CD4-positive, alpha-beta T cell treated with Interferon alpha-2 for 1 hour (primary cell): ENCODE measurements around the gene KPNA1.
A peak's percentile ranks its signal among the peaks of the same experiment; 100 is the strongest.

Experiments used
- DNase-seq, 2 donors: peaks; one replicate each; pipeline ENCODE4 v3.0.0-alpha.2; 2020 to 2022

The KPNA1 gene

GRCh38 chr3:122514123-122515019 is at the start of gene KPNA1:
TSS of gene KPNA1 (minus strand) at chr3:122514939. CDS start at chr3:122496565, 18,374 bp downstream.
- peak; percentile 88 to 90 for DNase-seq

- peak; percentile 95 to 96 for DNase-seq
Measured at GRCh38 chr3:122564155-122564912, 49.6 kb upstream of the KPNA1 start, which contains the start of the genes DTX3L and PARP9. TSS of gene DTX3L (plus strand) at chr3:122564338. CDS start at chr3:122564427, 89 bp downstream. TSS of gene PARP9 (minus strand) at chr3:122564300. CDS start at chr3:122559620, 4,680 bp downstream.

DNA sequence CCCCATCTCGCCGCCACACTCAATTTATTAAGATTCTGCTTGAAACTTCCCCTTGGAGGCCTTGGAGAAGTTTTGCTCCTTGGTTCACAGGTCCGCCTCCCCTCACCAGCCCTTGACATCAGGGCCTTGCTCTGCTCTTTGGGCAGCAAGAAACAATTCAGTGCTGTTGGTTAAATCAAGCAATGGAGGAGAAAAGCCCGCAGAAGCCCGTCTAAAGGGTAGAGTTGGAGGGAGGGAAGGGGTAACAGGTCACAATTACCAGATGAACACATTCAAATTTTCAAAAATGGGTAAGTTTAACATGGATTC is 48.9 kb upstream of the KPNA1 start:
- DNase-seq, result peak; percentile 43 to 55

- peak in 1 of 2 donors; percentile 28 for DNase-seq
Measured at GRCh38 chr3:122562923-122563716, 48.4 kb upstream of the KPNA1 start.

DNA sequence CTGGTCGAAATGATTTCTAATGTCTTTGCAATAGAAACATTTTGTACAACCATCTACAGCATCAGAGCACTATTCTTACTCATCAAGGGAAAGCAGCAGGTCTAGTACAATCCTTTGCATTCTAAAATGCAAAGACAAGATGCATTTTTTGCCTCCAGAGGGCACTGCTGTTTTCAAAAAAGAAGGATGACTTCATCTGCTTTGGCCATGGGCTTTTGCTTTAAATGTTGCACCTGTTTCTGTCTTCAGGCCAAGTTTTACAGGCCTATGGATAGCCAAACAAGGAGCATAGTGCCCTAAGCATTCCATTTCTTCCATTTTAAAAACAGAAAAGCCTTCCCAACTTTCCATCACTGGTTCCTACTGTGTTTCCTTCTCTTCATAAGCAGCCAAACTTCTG is 45.9 kb upstream of the KPNA1 start:
- DNase-seq, result peak; percentile 70 to 84

GRCh38 chr3:122559906-122560305 is 45.2 kb upstream of the KPNA1 start:
- no peak for DNase-seq

DNA sequence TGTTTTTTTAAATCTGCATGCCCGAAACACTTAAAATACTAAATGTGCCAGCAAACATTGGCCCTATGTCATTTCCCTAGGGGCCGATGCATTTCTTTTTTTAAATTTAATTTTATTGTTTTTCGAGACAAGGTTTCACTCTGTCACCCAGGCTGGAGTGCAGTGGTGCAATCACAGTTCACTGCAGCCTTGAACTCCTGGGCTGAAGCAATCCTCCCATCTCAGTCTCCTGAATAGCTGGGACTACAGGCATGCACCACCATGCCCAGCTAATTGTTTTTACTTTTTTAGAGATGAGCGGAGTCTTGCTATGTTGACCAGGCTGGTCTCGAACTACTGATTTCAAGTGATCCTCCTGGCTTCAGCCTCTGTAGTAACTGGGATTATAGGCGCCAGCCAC is 43.9 kb upstream of the KPNA1 start:
- DNase-seq, result no peak

DNA sequence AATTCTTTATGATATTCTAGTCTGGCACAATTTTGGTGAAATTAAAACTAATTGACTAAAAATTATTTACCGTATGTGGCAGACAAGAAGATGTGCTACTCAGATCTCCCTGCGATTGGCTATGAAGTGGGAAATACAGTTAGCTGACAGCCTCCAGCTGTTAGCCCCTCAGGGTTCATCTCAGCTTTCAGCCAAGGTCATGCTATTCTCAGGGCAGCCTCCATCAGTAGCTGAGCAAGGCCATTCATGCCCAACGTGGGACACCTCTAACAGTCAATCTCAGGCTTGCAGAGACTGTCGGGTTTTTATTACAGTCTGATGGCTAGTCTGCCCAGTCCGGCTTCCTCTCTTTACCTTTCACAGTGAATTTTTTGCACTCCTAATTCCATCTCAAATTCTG is 42.6 kb upstream of the KPNA1 start:
- DNase-seq, result no peak

GRCh38 chr3:122555275-122556071 is 40.7 kb upstream of the KPNA1 start:
- DNase-seq, result no peak

GRCh38 chr3:122553171-122553570 is 38.4 kb upstream of the KPNA1 start:
- DNase-seq, result no peak

GRCh38 chr3:122548619-122549018 is 33.9 kb upstream of the KPNA1 start:
- no peak for DNase-seq

DNA sequence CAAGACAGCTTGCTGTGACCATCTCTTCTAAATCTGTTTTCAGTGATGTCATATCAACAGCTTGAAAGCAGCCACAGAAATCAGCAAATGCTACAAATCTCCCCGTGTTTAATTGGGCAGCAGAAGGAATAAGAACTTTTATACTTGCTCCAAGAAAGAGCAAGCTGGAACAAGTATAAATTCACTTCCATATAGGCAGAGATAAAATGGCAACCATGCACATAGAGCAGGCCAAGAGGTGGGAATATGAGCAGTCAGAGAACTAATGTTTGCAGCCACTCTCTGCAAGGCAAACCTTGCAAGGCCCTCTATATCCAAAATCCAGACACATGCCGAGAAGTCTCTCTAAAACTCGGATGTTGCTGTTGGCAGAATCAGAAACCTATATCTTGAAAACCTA is 33.3 kb upstream of the KPNA1 start:
- no peak for DNase-seq

- no peak for DNase-seq
Measured at GRCh38 chr3:122546151-122546550, 31.4 kb upstream of the KPNA1 start.

GRCh38 chr3:122538956-122539490 is 24.3 kb upstream of the KPNA1 start:
- no peak for DNase-seq

DNA sequence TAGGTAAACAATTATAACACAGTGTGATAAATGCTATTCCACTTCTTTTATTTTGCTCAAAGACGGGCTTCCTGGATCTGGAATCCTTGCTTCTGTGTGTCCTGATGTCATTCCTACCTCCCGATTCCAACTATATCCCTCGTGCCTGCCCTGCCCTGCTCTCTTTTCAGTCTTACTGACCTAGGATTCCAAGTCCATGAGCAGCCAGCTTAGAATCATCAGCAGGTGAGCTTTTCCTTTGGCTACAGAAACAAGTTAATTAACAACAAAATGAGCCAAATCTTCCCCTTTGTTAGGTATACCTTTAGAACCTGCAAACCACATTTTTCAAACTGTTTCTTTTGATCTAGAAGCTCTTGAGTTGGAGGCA is 21.9 kb upstream of the KPNA1 start:
- no peak for DNase-seq

- DNase-seq, result no peak
Measured at GRCh38 chr3:122535964-122536631, 21.4 kb upstream of the KPNA1 start.

- DNase-seq, result no peak
Measured at GRCh38 chr3:122533931-122534334, 19.2 kb upstream of the KPNA1 start.

DNA sequence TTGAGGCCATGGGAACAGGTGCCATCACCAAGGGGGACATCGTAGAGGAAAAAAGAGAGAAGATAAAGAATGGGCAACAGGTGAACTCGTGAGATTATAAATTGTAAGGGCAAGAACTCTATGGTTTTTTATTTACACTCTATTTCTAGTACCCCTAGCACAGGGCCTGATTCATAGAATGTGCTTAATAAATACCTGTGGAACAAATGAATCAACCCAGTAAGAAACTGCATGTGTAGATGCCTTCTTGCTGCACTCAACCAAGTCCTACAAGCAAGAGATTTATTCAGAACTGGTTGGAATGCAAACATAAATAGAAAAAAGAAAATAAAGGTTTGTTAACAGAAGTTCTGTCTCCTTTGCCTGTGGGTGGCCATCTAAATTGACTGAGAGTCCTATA is 18.7 kb upstream of the KPNA1 start:
- DNase-seq, result no peak

GRCh38 chr3:122530164-122530563 is 15.4 kb upstream of the KPNA1 start:
- no peak for DNase-seq

DNA sequence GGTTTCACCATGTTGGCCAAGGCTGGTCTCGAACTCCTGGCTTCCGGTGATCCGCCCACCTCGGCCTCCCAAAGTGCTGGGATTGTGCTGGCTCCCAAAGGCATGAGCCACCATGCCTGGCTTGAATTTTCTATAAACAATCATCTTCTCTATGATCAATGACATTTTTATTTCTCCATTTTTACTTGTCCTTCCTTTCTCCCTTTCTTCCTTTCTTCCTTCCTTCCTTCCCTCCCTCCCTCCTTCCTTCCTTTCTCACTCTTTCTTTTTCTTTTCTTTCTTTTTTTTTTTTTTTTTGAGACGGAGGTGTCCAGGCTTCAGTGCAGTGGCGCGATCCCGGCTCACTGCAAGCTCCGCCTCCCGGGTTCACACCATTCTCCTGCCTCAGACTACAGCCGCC is 8.6 kb upstream of the KPNA1 start:
- DNase-seq, result no peak

- no peak for DNase-seq
Measured at GRCh38 chr3:122520861-122521260, 6.1 kb upstream of the KPNA1 start.
